ENCODE data around the gene CTBP2. TPM values are rescaled to one million over a fixed set of nuclear protein-coding genes. Genes with fewer than 3 reads are reported as not detected.
A peak's percentile ranks its signal among the peaks of the same experiment; 100 is the strongest.

CTBP2 gene
- total RNA-seq, 2 donors from 2014 or later = 32.0 to 49.0 TPM

- peaks cover 34% of the 10 kb centered on the region for H3K4me1 ChIP-seq
- WGBS, 2 donors = 72 to 79% methylated on average over 14 to 21 of the region's 21 CpGs
- ATAC-seq (peak; percentile 20), DNase-seq (peak; percentile 5 to 19 (median 15))
- no peaks in the 10 kb centered on the region for H3K27me3 ChIP-seq
- peak overlapping the region; percentile 52 to 66 (median 56) for H3K27ac ChIP-seq
- H3K4me3 ChIP-seq = no peak overlapping the region
- peaks cover 5 to 6% of the 10 kb centered on the region in 2 donors for H3K36me3 ChIP-seq (replicated peaks in 1 of 2; ENCODE audit: insufficient read depth in 1 of 2, low read depth in 2 of 2)
- TF ChIP-seq CTCF (IDR thresholded peaks at IDR 0.05) (no peak), POLR2A (IDR thresholded peaks at IDR 0.05) (no peak)
- intact Hi-C loops (cut with DNase I) = no loop called here
- no peaks in the 10 kb centered on the region for H3K9me3 ChIP-seq
Observed at GRCh38 chr10:125001313-125002046, 158.9 kb downstream of the CTBP2 start.

GRCh38 chr10:125000366-125001312, 159.7 kb downstream of the CTBP2 start:
- Histone ChIP-seq H3K4me1 (peaks cover 34% of the 10 kb centered on the region), H3K27me3 (no peaks in the 10 kb centered on the region), H3K36me3 (replicated peaks in 1 of 2; ENCODE audit: insufficient read depth in 1 of 2, low read depth in 2 of 2) (peaks cover 7% of the 10 kb centered on the region in 2 donors), H3K4me3 (no peak overlapping the region), H3K27ac (peak overlapping the region; percentile 52 to 66 (median 58)), H3K9me3 (no peaks in the 10 kb centered on the region)
- WGBS, 2 donors = 33 to 47% methylated on average over 16 to 35 of the region's 35 CpGs
- intact Hi-C loops (cut with DNase I) = no loop called here
- peak; percentile 4 for ATAC-seq
- DNase-seq = peak; percentile 28 to 85 (median 72)
- TF ChIP-seq POLR2A (IDR thresholded peaks at IDR 0.05) = no peak
- TF ChIP-seq CTCF (IDR thresholded peaks at IDR 0.05) = peak in 3 of 7 experiments; percentile 11 to 35 (median 17)

- no peaks in the 10 kb centered on the region for H3K9me3 ChIP-seq
- WGBS, 2 donors = 63 to 78% methylated on average over 18 to 29 of the region's 29 CpGs
- peak; percentile 22 to 64 (median 50) for DNase-seq
- H3K36me3 ChIP-seq (replicated peaks in 1 of 2; ENCODE audit: insufficient read depth in 1 of 2, low read depth in 2 of 2) = peaks cover 7 to 13% of the 10 kb centered on the region in 2 donors
- intact Hi-C loops (cut with DNase I) = no loop called here
- H3K27me3 ChIP-seq = no peaks in the 10 kb centered on the region
- no peak for TF ChIP-seq POLR2A (IDR thresholded peaks at IDR 0.05)
- no peak for TF ChIP-seq CTCF (IDR thresholded peaks at IDR 0.05)
- peak overlapping the region; percentile 52 to 66 (median 58) for H3K27ac ChIP-seq
- ATAC-seq = peak; percentile 22
- H3K4me1 ChIP-seq = peaks cover 34% of the 10 kb centered on the region
- H3K4me3 ChIP-seq = no peak overlapping the region
Observed at GRCh38 chr10:124999433-125000365, 160.7 kb downstream of the CTBP2 start.

- Histone ChIP-seq H3K36me3 (replicated peaks in 1 of 2; ENCODE audit: insufficient read depth in 1 of 2, low read depth in 2 of 2) (peaks cover 9 to 21% of the 10 kb centered on the region in 2 donors), H3K9me3 (no peaks in the 10 kb centered on the region), H3K4me1 (peaks cover 34% of the 10 kb centered on the region), H3K4me3 (no peak overlapping the region), H3K27ac (peak overlapping the region; percentile 52 to 66 (median 58)), H3K27me3 (no peaks in the 10 kb centered on the region)
- WGBS, 2 donors = 75 to 81% methylated on average over 5 to 16 of the region's 16 CpGs
- TF ChIP-seq POLR2A (IDR thresholded peaks at IDR 0.05) (no peak), CTCF (IDR thresholded peaks at IDR 0.05) (no peak)
- intact Hi-C loops (cut with DNase I) = no loop called here
- ATAC-seq = no peak
- peak; percentile 1 to 13 (median 8) for DNase-seq
Observed at GRCh38 chr10:124998624-124999291, 161.6 kb downstream of the CTBP2 start.
